GM12891 (cell line): Measurements from ENCODE around the gene NT5DC1.

Experiments used
- DNase-seq: peaks from one replicate; pipeline ENCODE4 v3.0.0; 2011; ENCODE audit warnings: low spot score; ENCODE audit not compliant: insufficient read length
- FAIRE-seq: peaks from 2 replicates; lab custom pipeline; 2011; peaks lifted over from hg19 to GRCh38; lab: Jason Lieb, UNC
- PAX5 ChIP-seq: IDR thresholded peaks from 2 replicates; pipeline ENCODE4 v1.6.1; 2011; ENCODE audit warnings: low read length, moderate library complexity, mild to moderate bottlenecking; ENCODE audit not compliant: insufficient read depth, severe bottlenecking
- POLR2A ChIP-seq: IDR thresholded peaks from 2 replicates; pipeline ENCODE4 v1.6.1; 2011; ENCODE audit warnings: low read depth, low read length, control low read depth
- POLR2AphosphoS5 ChIP-seq: IDR thresholded peaks from 2 replicates; pipeline ENCODE4 v1.6.1; 2011; ENCODE audit warnings: low read depth, low read length, control low read depth
- POU2F2 ChIP-seq: IDR thresholded peaks from 2 replicates; pipeline ENCODE4 v1.6.1; 2011; ENCODE audit warnings: low read depth, mild to moderate bottlenecking, control low read depth, low read length, moderate library complexity
- SPI1 ChIP-seq: IDR thresholded peaks from 2 replicates; pipeline ENCODE4 v1.6.1; 2011; ENCODE audit warnings: low read depth, low read length, control low read depth
- TAF1 ChIP-seq: IDR thresholded peaks from 2 replicates; pipeline ENCODE4 v1.6.1; 2011; ENCODE audit warnings: low read depth, low read length, control low read depth

Gene NT5DC1

GRCh38 chr6:116253188-116253504 is 152.5 kb downstream of the NT5DC1 start:
- no peak for TF ChIP-seq POLR2AphosphoS5
- TF ChIP-seq PAX5: no peak
- TF ChIP-seq POU2F2: no peak
- TF ChIP-seq POLR2A: no peak
- no peak for TF ChIP-seq TAF1
- no peak for TF ChIP-seq SPI1
- FAIRE-seq: no peak
- no peak for DNase-seq

- FAIRE-seq: peak; percentile 96
- DNase-seq: peak; percentile 74
- TF ChIP-seq POLR2A: peak; percentile 85
- TF ChIP-seq POLR2AphosphoS5: peak; percentile 81
- peak; percentile 73; the same call in 1 of the 2 replicates for TF ChIP-seq POU2F2
- no peak for TF ChIP-seq SPI1
These were observed 153.0 kb downstream of the NT5DC1 start, which contains the start of gene TSPYL4 for GRCh38 chr6:116253505-116254296. Gene TSPYL4 (minus strand): TSS chr6:116254075. CDS start chr6:116254008, 67 bp downstream.

- DNase-seq (no peak), FAIRE-seq (no peak)
These were observed 153.8 kb downstream of the NT5DC1 start for GRCh38 chr6:116254297-116255056.

GRCh38 chr6:116255246-116255800 is 154.7 kb downstream of the NT5DC1 start:
- FAIRE-seq: no peak
- no peak for DNase-seq
- TF ChIP-seq PAX5 (no peak), SPI1 (no peak), POU2F2 (no peak), POLR2A (no peak), TAF1 (no peak), POLR2AphosphoS5 (no peak)

More at GRCh38 chr6:116254297-116255056, 153.8 kb downstream of the NT5DC1 start:
- no peak for TF ChIP-seq POLR2AphosphoS5

- DNase-seq (no peak), FAIRE-seq (no peak)
- TF ChIP-seq POLR2AphosphoS5 (no peak), SPI1 (no peak), POLR2A (no peak), TAF1 (no peak), POU2F2 (no peak), PAX5 (no peak)
These were observed 156.0 kb downstream of the NT5DC1 start for GRCh38 chr6:116256694-116257093.

- FAIRE-seq (no peak), DNase-seq (no peak)
- TF ChIP-seq PAX5 (no peak), POU2F2 (no peak), TAF1 (no peak), POLR2A (no peak), SPI1 (no peak), POLR2AphosphoS5 (no peak)
These were observed 157.9 kb downstream of the NT5DC1 start for GRCh38 chr6:116258520-116258919.

- peak; percentile 41 for FAIRE-seq
- DNase-seq: no peak
- TF ChIP-seq POLR2AphosphoS5: no peak
- no peak for TF ChIP-seq POU2F2
- no peak for TF ChIP-seq PAX5
- TF ChIP-seq TAF1: no peak
These were observed 162.7 kb downstream of the NT5DC1 start for GRCh38 chr6:116263353-116263752.

- FAIRE-seq (no peak), DNase-seq (no peak)
- TF ChIP-seq PAX5 (no peak), POLR2A (no peak), POLR2AphosphoS5 (no peak), TAF1 (no peak)
These were observed 164.6 kb downstream of the NT5DC1 start for GRCh38 chr6:116265041-116265829.

GRCh38 chr6:116266803-116267202 is 166.2 kb downstream of the NT5DC1 start:
- no peak for TF ChIP-seq TAF1
- TF ChIP-seq POLR2A: no peak
- no peak for TF ChIP-seq POU2F2
- no peak for TF ChIP-seq PAX5
- no peak for DNase-seq
- no peak for FAIRE-seq
